ENCODE data around the gene PRKD1. TPM values are rescaled to one million over a fixed set of nuclear protein-coding genes. Genes with fewer than 3 reads are reported as not detected.

PRKD1 gene
- total RNA-seq, 2 donors from 2014 or later = 12.0 to 12.6 TPM

GRCh38 chr14:29668201-29668600, 259.4 kb downstream of the PRKD1 start:
- Histone ChIP-seq H3K36me3 (ENCODE audit: control insufficient read depth, insufficient read depth, low read length) (no peaks in the 10 kb centered on the region), H3K9me3 (ENCODE audit: control insufficient read depth, low read length) (no peaks in the 10 kb centered on the region), H3K27ac (ENCODE audit: low read depth, low read length) (no peak overlapping the region), H3K4me3 (ENCODE audit: low read length) (no peak overlapping the region), H3K4me1 (ENCODE audit: control insufficient read depth, insufficient read depth, low read length) (no peaks in the 10 kb centered on the region), H3K27me3 (ENCODE audit: control insufficient read depth, insufficient read depth, low read length, poor library complexity, severe bottlenecking) (no peaks in the 10 kb centered on the region), H3K9ac (ENCODE audit: extremely low read depth, low read length, poor library complexity, severe bottlenecking) (no peak overlapping the region)
- H3K4me3 Mint-ChIP-seq = no peak overlapping the region
- H3K9me3 Mint-ChIP-seq = no peaks in the 10 kb centered on the region
- peaks cover 7% of the 10 kb centered on the region for H3K4me1 Mint-ChIP-seq
- peaks cover 12% of the 10 kb centered on the region for H3K36me3 Mint-ChIP-seq (ENCODE audit: low read depth)
- H3K27me3 Mint-ChIP-seq (ENCODE audit: insufficient read depth) = no peaks in the 10 kb centered on the region
- H3K27ac Mint-ChIP-seq = no peak overlapping the region
- TF ChIP-seq CTCF (conservative IDR thresholded peaks at IDR 0.05) = no peak
- WGBS, 2 experiments (ENCODE audit: insufficient coverage in 1 of 2, insufficient read length in 1 of 2) = 94% methylated on average over 1 of the region's 1 CpG; no CpG with 5 or more reads in 1 of the 2 experiments
- no peak for DNase-seq

GRCh38 chr14:29664515-29664914, 263.1 kb downstream of the PRKD1 start:
- no peak for DNase-seq
- Histone ChIP-seq H3K27me3 (ENCODE audit: control insufficient read depth, insufficient read depth, low read length, poor library complexity, severe bottlenecking) (no peaks in the 10 kb centered on the region), H3K9me3 (ENCODE audit: control insufficient read depth, low read length) (no peaks in the 10 kb centered on the region), H3K36me3 (ENCODE audit: control insufficient read depth, insufficient read depth, low read length) (no peaks in the 10 kb centered on the region), H3K27ac (ENCODE audit: low read depth, low read length) (no peak overlapping the region), H3K4me1 (ENCODE audit: control insufficient read depth, insufficient read depth, low read length) (no peaks in the 10 kb centered on the region), H3K9ac (ENCODE audit: extremely low read depth, low read length, poor library complexity, severe bottlenecking) (no peak overlapping the region), H3K4me3 (ENCODE audit: low read length) (no peak overlapping the region)
- Mint-ChIP-seq H3K4me3 (no peak overlapping the region), H3K27ac (no peak overlapping the region), H3K36me3 (ENCODE audit: low read depth) (peaks cover 12% of the 10 kb centered on the region), H3K27me3 (ENCODE audit: insufficient read depth) (no peaks in the 10 kb centered on the region), H3K9me3 (no peaks in the 10 kb centered on the region), H3K4me1 (peaks cover 6% of the 10 kb centered on the region)
- WGBS, 2 experiments (ENCODE audit: insufficient coverage in 1 of 2, insufficient read length in 1 of 2) = 93 to 96% methylated on average over 5 of the region's 5 CpGs
- TF ChIP-seq CTCF (conservative IDR thresholded peaks at IDR 0.05) = no peak

- DNase-seq = peak; percentile 82
- Histone ChIP-seq H3K36me3 (ENCODE audit: control insufficient read depth, insufficient read depth, low read length) (no peaks in the 10 kb centered on the region), H3K4me3 (ENCODE audit: low read length) (no peak overlapping the region), H3K9me3 (ENCODE audit: control insufficient read depth, low read length) (no peaks in the 10 kb centered on the region), H3K9ac (ENCODE audit: extremely low read depth, low read length, poor library complexity, severe bottlenecking) (no peak overlapping the region), H3K4me1 (ENCODE audit: control insufficient read depth, insufficient read depth, low read length) (no peaks in the 10 kb centered on the region), H3K27me3 (ENCODE audit: control insufficient read depth, insufficient read depth, low read length, poor library complexity, severe bottlenecking) (no peaks in the 10 kb centered on the region), H3K27ac (ENCODE audit: low read depth, low read length) (no peak overlapping the region)
- Mint-ChIP-seq H3K4me3 (no peak overlapping the region), H3K9me3 (no peaks in the 10 kb centered on the region), H3K27ac (peak overlapping the region; percentile 58), H3K4me1 (peaks cover 6% of the 10 kb centered on the region), H3K36me3 (ENCODE audit: low read depth) (peaks cover 12% of the 10 kb centered on the region), H3K27me3 (ENCODE audit: insufficient read depth) (no peaks in the 10 kb centered on the region)
- WGBS, 2 experiments (ENCODE audit: insufficient coverage in 1 of 2, insufficient read length in 1 of 2) = 53 to 54% methylated on average over 3 to 7 of the region's 7 CpGs
- peak; percentile 36 for TF ChIP-seq CTCF (conservative IDR thresholded peaks at IDR 0.05)
Observed at GRCh38 chr14:29663281-29663801, 264.3 kb downstream of the PRKD1 start.
